Measurements from ENCODE around the gene UQCRHL.

Gene UQCRHL

GRCh38 chr1:15797614-15798390, 9.6 kb downstream of the UQCRHL start:
- no peak for DNase-seq (ENCODE audit: low read depth)

GRCh38 chr1:15796086-15796462, 11.4 kb downstream of the UQCRHL start:
- no peak for DNase-seq (ENCODE audit: low read depth)

GRCh38 chr1:15788624-15789301, 18.7 kb downstream of the UQCRHL start:
- no peak for DNase-seq (ENCODE audit: low read depth)

- no peak for DNase-seq (ENCODE audit: low read depth)
Observed at GRCh38 chr1:15786581-15786980, 20.9 kb downstream of the UQCRHL start.

GRCh38 chr1:15785683-15786082, 21.8 kb downstream of the UQCRHL start:
- no peak for DNase-seq (ENCODE audit: low read depth)

- DNase-seq (ENCODE audit: low read depth), result no peak
Observed at GRCh38 chr1:15777909-15778707, 29.3 kb downstream of the UQCRHL start.

- DNase-seq (ENCODE audit: low read depth), result no peak
Observed at GRCh38 chr1:15775706-15776105, 31.7 kb downstream of the UQCRHL start.

GRCh38 chr1:15771836-15772515, 35.5 kb downstream of the UQCRHL start:
- DNase-seq (ENCODE audit: low read depth), result no peak

- no peak for DNase-seq (ENCODE audit: low read depth)
Observed at GRCh38 chr1:15770313-15770962, 37.0 kb downstream of the UQCRHL start.

- no peak for DNase-seq (ENCODE audit: low read depth)
Observed at GRCh38 chr1:15768388-15768787, 39.1 kb downstream of the UQCRHL start.

GRCh38 chr1:15767941-15768340, 39.5 kb downstream of the UQCRHL start:
- no peak for DNase-seq (ENCODE audit: low read depth)

- DNase-seq (ENCODE audit: low read depth), result no peak
Observed at GRCh38 chr1:15765495-15766194, 41.8 kb downstream of the UQCRHL start.

GRCh38 chr1:15764890-15765289, 42.6 kb downstream of the UQCRHL start:
- DNase-seq (ENCODE audit: low read depth), result no peak

GRCh38 chr1:15764269-15764764, 43.1 kb downstream of the UQCRHL start:
- DNase-seq (ENCODE audit: low read depth), result no peak

- no peak for DNase-seq (ENCODE audit: low read depth)
Observed at GRCh38 chr1:15762546-15762945, 44.9 kb downstream of the UQCRHL start.

GRCh38 chr1:15761366-15762128, 45.9 kb downstream of the UQCRHL start:
- DNase-seq (ENCODE audit: low read depth), result no peak

GRCh38 chr1:15760520-15761211, 46.8 kb downstream of the UQCRHL start:
- DNase-seq (ENCODE audit: low read depth), result peak; percentile 56

- no peak for DNase-seq (ENCODE audit: low read depth)
Observed at GRCh38 chr1:15758953-15759661, 48.3 kb downstream of the UQCRHL start.
